HG02610 (cell line): Measurements from ENCODE around the gene FAM78A.

ENCODE experiments used
- ATAC-seq: cut with Tn5 transposase; IDR thresholded peaks from one replicate; pipeline ENCODE4 v1.9.1; 2021; ENCODE audit warnings: mild to moderate bottlenecking, moderate library complexity; ENCODE audit not compliant: unreplicated experiment

The FAM78A gene

DNA sequence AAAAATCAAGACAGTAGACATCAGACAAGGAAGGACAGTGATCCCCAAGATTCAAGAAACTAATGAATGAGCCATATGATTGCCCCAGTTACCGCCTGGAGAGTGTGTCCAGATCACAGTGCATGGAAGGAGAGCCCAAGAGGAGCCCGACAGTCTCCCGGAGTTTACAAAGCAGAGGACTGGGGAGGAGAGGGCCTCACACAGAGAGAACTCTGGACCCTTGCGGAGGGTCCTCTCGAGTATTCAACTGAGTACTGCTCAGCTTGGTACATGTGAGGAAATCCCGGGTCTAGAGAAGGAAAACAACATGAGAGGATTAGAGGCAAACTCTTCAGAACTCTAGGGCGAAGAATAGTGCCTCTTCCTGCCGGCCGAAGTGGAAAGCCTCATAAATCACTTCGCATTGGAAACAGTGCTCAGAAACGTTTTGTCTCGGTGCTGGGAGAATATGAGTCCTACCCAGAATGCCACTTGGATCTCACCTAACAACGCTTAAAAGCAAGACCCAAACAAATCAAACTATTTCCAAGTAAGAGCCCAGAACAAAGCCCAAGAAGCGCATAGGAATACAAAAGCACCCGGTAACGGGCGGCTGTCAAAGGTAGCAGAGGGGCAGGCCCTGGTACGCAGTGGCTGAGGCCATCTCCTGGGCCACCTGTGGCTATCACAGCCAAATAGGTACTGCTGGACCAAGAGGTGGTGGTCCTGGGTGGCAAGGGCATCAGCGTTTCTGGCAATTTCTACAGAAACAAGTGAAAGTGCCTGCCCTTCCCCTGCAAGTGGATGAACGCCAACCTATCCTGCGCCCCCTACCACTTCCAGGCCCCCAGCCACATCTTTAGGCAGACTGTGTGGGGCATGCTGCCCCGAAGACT, 36.0 kb downstream of the FAM78A start:
- ATAC-seq = no peak

GRCh38 chr9:131239161-131239975, 36.9 kb downstream of the FAM78A start:
- no peak for ATAC-seq

- peak; percentile 23 for ATAC-seq
Observed at GRCh38 chr9:131238402-131239021, 37.8 kb downstream of the FAM78A start.

- ATAC-seq = peak; percentile 86
Observed at GRCh38 chr9:131237931-131238401, 38.3 kb downstream of the FAM78A start.

- no peak for ATAC-seq
Observed at GRCh38 chr9:131237291-131237690, 39.0 kb downstream of the FAM78A start.

DNA sequence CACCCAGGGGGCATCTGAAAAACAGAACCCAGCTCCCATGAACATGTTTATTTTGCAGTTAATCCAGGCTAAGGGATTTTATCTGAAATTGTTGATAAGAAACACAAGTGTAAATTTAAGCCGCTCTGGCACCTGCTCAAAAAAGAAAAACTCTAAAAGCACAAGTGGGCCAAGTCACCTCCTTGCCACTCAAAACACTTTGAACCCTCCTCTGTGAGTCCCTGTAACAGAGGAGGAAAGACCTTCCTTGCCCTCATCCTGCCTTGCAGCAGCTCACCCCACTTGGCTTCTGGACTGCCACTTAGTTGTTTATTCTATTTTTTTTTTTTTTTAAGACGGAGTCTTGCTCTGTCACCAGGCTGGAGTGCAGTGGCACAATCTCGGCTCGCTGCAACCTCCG, 39.5 kb downstream of the FAM78A start:
- ATAC-seq = no peak

DNA sequence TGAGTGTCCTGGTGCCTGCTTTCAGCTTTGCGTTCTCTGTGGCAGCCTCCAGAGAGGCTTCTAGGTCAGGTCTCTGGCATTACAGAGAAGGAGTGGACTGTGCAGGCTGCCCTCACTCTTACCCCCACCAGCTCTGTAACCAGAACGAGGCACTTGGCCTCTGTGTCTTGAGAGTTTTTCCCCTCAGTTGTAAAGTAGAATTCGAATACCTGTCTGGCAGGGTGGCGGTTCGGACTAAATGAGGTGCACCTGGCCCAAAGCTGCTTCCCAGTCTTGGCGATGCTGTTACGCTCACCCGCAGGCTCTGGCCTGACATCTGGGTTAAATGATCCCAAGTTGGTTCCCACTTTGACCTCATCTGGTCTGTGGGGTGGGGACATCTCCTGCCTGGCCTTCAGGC, 40.1 kb downstream of the FAM78A start:
- ATAC-seq = no peak

- no peak for ATAC-seq
Observed at GRCh38 chr9:131235480-131235851, 40.8 kb downstream of the FAM78A start.

- no peak for ATAC-seq
Observed at GRCh38 chr9:131234799-131235479, 41.4 kb downstream of the FAM78A start.

DNA sequence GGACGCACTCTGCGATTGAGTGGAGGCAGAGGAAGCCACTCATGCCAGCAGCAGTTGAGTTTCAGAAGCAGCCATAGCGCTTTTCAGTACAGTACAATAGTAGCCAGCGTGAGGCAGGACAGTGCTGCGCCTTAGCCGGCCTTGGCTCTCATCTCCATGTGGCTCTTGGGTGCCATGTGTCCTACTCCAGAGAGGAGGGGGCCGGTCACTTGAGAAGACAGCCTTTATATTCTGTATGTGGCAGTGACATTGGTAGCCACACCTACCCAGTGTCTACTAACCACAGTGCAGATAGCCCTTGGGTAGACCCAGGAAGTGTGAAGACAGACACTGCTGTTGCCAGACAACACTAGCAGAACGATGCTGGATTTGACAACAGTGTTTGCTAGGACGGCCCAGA, 42.3 kb downstream of the FAM78A start:
- no peak for ATAC-seq

GRCh38 chr9:131233556-131233955, 42.8 kb downstream of the FAM78A start:
- ATAC-seq = no peak

- no peak for ATAC-seq
Observed at GRCh38 chr9:131228988-131229387, 47.3 kb downstream of the FAM78A start.

DNA sequence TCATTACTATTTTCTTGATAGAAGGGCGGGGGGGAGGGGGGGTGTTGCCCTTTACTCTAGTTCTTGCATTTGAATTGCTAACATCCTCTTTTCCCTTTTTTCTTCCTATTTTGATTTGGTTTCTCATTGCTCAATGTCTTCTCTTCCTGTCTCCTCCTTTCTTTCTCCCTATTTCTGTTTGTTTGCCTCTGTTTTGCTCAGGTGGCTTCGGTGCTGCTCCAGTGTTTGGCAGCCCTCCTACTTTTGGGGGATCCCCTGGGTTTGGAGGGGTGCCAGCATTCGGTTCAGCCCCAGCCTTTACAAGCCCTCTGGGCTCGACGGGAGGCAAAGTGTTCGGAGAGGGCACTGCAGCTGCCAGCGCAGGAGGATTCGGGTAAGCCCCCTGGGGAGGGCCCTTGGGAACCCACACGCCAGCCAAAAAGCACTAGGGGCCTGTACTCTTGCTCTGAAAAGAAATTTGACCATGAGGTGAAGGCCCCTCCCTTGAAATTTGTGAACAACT, 48.3 kb downstream of the FAM78A start:
- ATAC-seq = no peak

DNA sequence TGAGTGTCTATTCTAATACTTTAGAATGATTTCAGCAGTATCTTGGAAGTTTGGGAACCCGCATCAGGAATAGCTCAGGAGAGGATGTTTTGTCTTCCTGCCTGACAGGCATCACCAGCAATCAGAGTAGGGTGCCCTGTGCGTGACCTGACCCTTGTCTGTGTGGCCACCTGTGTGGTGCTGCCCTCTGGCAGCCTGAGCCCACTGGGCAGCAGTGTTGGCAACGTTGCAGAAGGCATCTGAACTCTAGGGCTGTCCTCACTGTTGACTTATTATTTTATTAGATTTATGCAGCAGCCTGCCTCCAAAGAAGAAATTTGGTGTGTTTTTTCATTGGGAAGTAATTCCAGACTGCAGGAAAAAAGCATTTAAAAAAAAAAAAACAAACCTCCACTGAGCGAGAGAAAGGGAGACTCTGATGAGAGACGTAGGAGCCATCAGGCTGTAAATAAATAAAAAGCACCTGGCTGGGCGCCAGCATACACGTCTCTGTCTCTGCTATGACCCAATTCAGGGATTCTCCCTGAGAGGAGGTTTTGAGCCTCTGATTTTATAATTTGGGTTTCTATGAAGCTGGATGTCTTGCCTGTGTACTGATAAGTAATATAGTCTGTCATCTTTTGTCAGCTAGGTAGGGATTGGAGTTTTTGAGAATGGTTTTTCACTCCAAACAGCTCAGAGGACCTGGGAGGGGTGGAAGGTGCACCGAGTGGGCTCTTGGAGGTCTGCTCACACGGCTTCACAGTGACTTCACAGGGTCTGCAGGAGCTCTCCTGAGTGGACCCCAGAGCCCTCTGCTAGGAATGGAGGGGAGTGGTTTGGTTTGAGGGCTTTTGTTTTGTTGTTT, 49.0 kb downstream of the FAM78A start:
- ATAC-seq = no peak

GRCh38 chr9:131226226-131226625, 50.1 kb downstream of the FAM78A start:
- ATAC-seq = no peak

DNA sequence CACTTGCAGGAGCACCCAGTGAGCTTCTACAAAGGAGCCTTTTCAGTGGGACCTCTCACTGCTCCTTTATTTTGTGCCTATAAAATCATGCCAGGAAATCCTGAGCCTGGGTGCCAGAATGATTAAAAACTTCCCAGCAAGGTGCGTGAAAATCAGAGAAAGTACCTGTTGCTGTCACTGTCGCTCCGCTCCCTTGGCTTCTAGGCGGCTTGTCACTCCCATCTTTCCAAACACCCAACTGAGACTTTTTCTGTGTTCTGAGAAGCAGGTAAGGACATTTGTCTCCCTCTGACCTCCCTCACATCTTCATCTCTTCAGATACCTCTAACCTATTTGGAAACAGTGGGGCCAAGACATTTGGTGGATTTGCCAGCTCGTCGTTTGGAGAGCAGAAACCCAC, 53.9 kb downstream of the FAM78A start:
- ATAC-seq = no peak

DNA sequence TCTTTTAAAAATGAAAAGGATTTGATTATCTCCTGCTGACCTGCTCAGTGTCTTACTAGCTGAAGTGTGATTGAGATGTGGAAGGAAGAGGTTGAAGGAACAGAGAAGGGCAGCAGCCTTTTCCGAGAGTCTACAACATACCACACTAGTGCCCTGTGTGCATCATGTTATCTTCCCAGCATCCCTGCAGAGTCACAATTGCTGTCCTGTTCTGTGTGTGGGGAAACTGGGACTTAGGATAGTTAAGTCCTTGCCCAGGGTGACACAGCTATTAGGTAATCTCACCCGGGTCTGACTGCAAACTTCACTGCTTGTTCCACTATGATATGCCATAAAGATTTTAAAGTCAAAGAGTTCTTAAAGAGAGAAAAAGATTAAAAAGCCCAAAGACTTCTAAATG, 55.8 kb downstream of the FAM78A start:
- ATAC-seq = no peak

DNA sequence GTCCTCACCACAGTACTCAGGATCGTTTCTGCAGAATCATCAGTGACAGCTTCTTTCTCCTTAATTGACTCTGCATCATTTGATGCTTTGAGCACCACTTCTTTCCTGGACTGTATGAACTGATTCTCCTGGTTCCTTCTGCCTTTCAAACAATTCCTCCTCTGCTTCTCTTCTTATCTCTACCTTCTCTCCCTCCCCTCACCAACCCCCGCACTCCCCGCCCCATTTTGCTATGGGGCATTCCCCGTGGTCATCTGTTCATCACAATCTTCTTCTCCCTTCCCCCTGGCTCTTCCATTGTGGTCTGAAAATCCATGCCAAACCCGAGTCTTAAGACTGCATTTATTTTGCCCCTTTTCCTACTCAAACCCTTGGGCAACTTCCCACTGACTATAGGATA, 57.9 kb downstream of the FAM78A start:
- ATAC-seq = no peak

DNA sequence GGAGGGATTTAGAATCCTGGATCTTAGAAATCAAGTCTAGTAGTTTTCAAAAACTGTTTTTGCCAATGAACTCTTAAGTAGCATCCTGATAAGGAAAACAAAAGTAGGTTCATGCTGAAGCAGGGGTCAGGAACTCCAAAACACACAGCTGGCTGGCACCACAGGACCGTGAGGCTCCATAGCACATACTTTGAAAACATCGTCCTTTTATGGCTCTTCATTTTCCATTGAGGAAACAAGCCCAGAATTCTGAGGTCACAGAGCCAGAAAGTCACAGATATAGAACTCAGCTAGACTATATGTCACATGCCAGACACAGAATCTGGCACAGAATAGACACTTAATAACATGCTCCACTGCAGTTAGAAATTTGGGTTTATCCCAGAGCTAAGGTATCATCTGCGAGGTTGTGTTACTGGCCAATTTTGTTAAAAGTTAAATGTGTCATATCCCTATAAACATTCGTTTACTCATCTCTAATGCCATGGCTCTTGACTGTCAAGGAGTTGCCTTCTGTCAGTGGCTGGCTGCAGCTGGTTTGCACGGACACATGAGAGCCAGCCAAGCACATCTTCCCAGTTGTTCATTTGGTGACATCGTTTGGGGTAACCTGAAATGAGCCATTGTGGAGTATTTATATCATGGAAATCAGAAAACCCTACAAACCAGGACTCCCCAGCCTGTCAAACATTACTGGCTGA, 58.8 kb downstream of the FAM78A start:
- no peak for ATAC-seq
